Caco-2 (cell line): ENCODE results near the gene RPEL1. TPM values are rescaled to one million over a fixed set of nuclear protein-coding genes. Genes with fewer than 3 reads are reported as not detected.

Experiments
- BruUV-seq: library from RNA; stranded (reverse); fragments of 400-500 nt; replicated peaks from 2 replicates; lab custom pipeline; 2021; lab: Mats Ljungman, UMichigan
- CTCF ChIA-PET: fragments of 300-600 bp; sonication (Branson Sonifier 250); formaldehyde crosslinking; loops from one replicate; lab custom pipeline; 2022; ENCODE audit warnings: antibody characterized with exemption; lab: Charles Lee
- POLR2A ChIA-PET: fragments of 300-600 bp; sonication (Branson Sonifier 250); formaldehyde crosslinking; loops from one replicate; lab custom pipeline; 2022; ENCODE audit warnings: antibody characterized with exemption; lab: Charles Lee
- DNase-seq, 2 experiments: peaks; one replicate each; pipeline versions ENCODE4 v3.0.0 to v3.0.0-alpha.2; 2020 to 2022
- H3K27me3 ChIP-seq: replicated peaks from 2 replicates; pipeline ENCODE4 v1.6.0; 2011; ENCODE audit warnings: low read length; ENCODE audit not compliant: control insufficient read depth, insufficient read depth
- H3K36me3 ChIP-seq: 2 replicates; pipeline ENCODE4 v1.5.1; 2011; ENCODE audit warnings: low read length; ENCODE audit not compliant: control insufficient read depth, insufficient read depth
- H3K4me1 ChIP-seq: fragments of 250-450 bp; sonication (Bioruptor Pico); 2 replicates; pipeline ENCODE4 v1.5.1; 2020; ENCODE audit warnings: mild to moderate bottlenecking
- H3K4me3 ChIP-seq: 2 replicates; pipeline ENCODE4 v1.5.1; 2011; ENCODE audit warnings: low read depth, mild to moderate bottlenecking, control low read depth, low read length
- H3K9me3 ChIP-seq: fragments of 250-450 bp; sonication (Bioruptor Pico); 2 replicates; pipeline ENCODE4 v1.5.1; 2020; ENCODE audit warnings: mild to moderate bottlenecking, moderate library complexity
- H3K27ac Mint-ChIP-seq: one replicate; pipeline ENCODE4 v1.8.0; 2022; ENCODE audit warnings: mixed read lengths; ENCODE audit not compliant: unreplicated experiment
- H3K27me3 Mint-ChIP-seq: one replicate; pipeline ENCODE4 v1.8.0; 2022; ENCODE audit warnings: mixed read lengths; ENCODE audit not compliant: insufficient read depth, unreplicated experiment
- H3K36me3 Mint-ChIP-seq: one replicate; pipeline ENCODE4 v1.8.0; 2022; ENCODE audit warnings: mild to moderate bottlenecking, mixed read lengths; ENCODE audit not compliant: insufficient read depth, unreplicated experiment
- H3K4me1 Mint-ChIP-seq: one replicate; pipeline ENCODE4 v1.8.0; 2022; ENCODE audit warnings: low read depth, mixed read lengths; ENCODE audit not compliant: unreplicated experiment
- H3K4me3 Mint-ChIP-seq: one replicate; pipeline ENCODE4 v1.8.0; 2022; ENCODE audit warnings: mild to moderate bottlenecking, moderate library complexity, mixed read lengths; ENCODE audit not compliant: unreplicated experiment
- H3K9me3 Mint-ChIP-seq: one replicate; pipeline ENCODE4 v1.8.0; 2022; ENCODE audit warnings: mixed read lengths; ENCODE audit not compliant: unreplicated experiment
- intact Hi-C: fragments of 100-400 bp; cut with micrococcal nuclease; formaldehyde crosslinking; loops from one replicate; pipeline ENCODE4 v1.10.0; 2022; ENCODE audit not compliant: unreplicated experiment
- total RNA-seq: library from RNA; stranded (reverse); gene quantifications from 2 replicates; pipeline ENCODE4 v1.2.3, GENCODE V29; 2022
- TF ChIP-seq, protein P1 (sequence below), 2 experiments: fragments of 200-600 bp in 1 of 2; IDR thresholded peaks; 1 replicate in 1 of 2; 2 replicates in 1 of 2; pipeline versions ENCODE4 v1.5.1 to v1.8.0; 2011 to 2022; ENCODE audit warnings: antibody characterized with exemption in 1 of 2, control low read depth in 1 of 2, inconsistent platforms in 1 of 2, low read depth in 1 of 2, low read length in 1 of 2, mild to moderate bottlenecking in 1 of 2, moderate library complexity in 1 of 2; ENCODE audit not compliant: insufficient read depth in 1 of 2, severe bottlenecking in 1 of 2, unreplicated experiment in 1 of 2

The RPEL1 gene
- total RNA-seq, 1 experiment from 2014 or later: not detected

GRCh38 chr10:103291588-103291987 is 45.9 kb downstream of the RPEL1 start:
- Mint-ChIP-seq H3K36me3 (no peaks in the 10 kb centered on the region), H3K4me1 (no peaks in the 10 kb centered on the region), H3K9me3 (no peaks in the 10 kb centered on the region), H3K4me3 (no peak overlapping the region), H3K27ac (no peak overlapping the region), H3K27me3 (no peaks in the 10 kb centered on the region)
- H3K4me3 ChIP-seq: no peak overlapping the region
- intact Hi-C loops: no loop called here
- no peaks in the 10 kb centered on the region for H3K36me3 ChIP-seq
- H3K4me1 ChIP-seq: no peaks in the 10 kb centered on the region
- ChIA-PET POLR2A (no interaction called here), CTCF (interaction anchor here (0.7 kb wide), 1 partner anchor 15 kb away, joined by 6 read pairs; no protein-coding TSS in a partner anchor)
- H3K27me3 ChIP-seq: no peaks in the 10 kb centered on the region
- TF ChIP-seq, protein P1, sequence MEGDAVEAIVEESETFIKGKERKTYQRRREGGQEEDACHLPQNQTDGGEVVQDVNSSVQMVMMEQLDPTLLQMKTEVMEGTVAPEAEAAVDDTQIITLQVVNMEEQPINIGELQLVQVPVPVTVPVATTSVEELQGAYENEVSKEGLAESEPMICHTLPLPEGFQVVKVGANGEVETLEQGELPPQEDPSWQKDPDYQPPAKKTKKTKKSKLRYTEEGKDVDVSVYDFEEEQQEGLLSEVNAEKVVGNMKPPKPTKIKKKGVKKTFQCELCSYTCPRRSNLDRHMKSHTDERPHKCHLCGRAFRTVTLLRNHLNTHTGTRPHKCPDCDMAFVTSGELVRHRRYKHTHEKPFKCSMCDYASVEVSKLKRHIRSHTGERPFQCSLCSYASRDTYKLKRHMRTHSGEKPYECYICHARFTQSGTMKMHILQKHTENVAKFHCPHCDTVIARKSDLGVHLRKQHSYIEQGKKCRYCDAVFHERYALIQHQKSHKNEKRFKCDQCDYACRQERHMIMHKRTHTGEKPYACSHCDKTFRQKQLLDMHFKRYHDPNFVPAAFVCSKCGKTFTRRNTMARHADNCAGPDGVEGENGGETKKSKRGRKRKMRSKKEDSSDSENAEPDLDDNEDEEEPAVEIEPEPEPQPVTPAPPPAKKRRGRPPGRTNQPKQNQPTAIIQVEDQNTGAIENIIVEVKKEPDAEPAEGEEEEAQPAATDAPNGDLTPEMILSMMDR (IDR thresholded peaks at IDR 0.05; ENCODE audit: insufficient read depth in 1 of 2, low read depth in 1 of 2, low read length in 1 of 2, severe bottlenecking in 1 of 2, unreplicated experiment in 1 of 2): no peak
- no peaks in the 10 kb centered on the region for H3K9me3 ChIP-seq
- DNase-seq: no peak
- BruUV-seq: no TSS peak

DNA sequence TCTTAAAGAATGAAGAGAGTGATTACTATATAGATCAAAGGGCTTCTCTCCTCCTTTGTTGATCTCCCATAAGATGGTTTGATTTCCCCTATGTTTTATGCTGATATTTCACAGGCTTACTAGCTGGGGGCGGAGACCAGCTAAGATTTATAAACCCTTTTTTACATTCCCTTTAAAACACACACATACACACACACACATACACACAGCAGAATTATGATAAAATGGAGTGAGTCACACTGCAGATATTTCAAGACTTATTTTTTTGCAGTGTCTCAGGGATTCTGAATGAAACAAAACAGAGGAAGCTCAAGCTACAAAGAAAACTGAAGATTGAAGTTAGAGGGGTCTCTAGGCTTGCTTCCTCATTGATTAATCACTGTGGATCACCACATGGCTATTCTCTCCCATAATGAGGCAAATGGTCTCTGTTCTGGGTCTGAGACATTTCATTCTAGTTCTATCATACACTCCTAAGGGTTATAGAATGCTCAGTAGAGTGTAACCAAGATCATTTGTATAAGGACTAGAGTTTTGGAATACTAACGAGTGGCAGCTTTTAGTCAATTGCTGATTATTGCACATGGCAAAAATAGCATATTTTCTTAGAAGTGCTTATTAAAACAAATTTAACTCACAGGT is 49.8 kb downstream of the RPEL1 start:
- Histone ChIP-seq H3K4me1 (no peaks in the 10 kb centered on the region), H3K36me3 (no peaks in the 10 kb centered on the region), H3K4me3 (no peak overlapping the region), H3K9me3 (no peaks in the 10 kb centered on the region), H3K27me3 (no peaks in the 10 kb centered on the region)
- Mint-ChIP-seq H3K9me3 (no peaks in the 10 kb centered on the region), H3K4me3 (no peak overlapping the region), H3K27me3 (no peaks in the 10 kb centered on the region), H3K36me3 (no peaks in the 10 kb centered on the region), H3K27ac (no peak overlapping the region), H3K4me1 (no peaks in the 10 kb centered on the region)
- CTCF ChIA-PET: no interaction called here
- TF ChIP-seq, protein P1 (IDR thresholded peaks at IDR 0.05; ENCODE audit: insufficient read depth in 1 of 2, low read depth in 1 of 2, low read length in 1 of 2, severe bottlenecking in 1 of 2, unreplicated experiment in 1 of 2): no peak
- POLR2A ChIA-PET: interaction anchor here (0.5 kb wide), 1 partner anchor 106 kb away, joined by 3 read pairs; no protein-coding TSS in a partner anchor
- intact Hi-C loops: no loop called here
- no peak for DNase-seq
- BruUV-seq: no TSS peak

Other genes starting within 250 kb of the RPEL1 start
- 91.2 and 92.2 TPM in 2 replicates for gene NT5C2, start 52.6 kb upstream of the RPEL1 start, total RNA-seq
- gene INA, start 31.3 kb downstream of the RPEL1 start, total RNA-seq: 0.51 and 0.52 TPM in 2 replicates
- 20.4 and 21.6 TPM in 2 replicates for gene PCGF6, start 105.3 kb downstream of the RPEL1 start, total RNA-seq
- gene TAF5, start 122.1 kb downstream of the RPEL1 start, total RNA-seq: 6.3 and 6.8 TPM in 2 replicates
- 340 and 369 TPM in 2 replicates for gene ATP5MK, start 150.6 kb downstream of the RPEL1 start, total RNA-seq
- 55.3 and 62.8 TPM in 2 replicates for gene PDCD11, start 150.7 kb downstream of the RPEL1 start, total RNA-seq
- gene CALHM2, start 206.5 kb downstream of the RPEL1 start, total RNA-seq: 0.52 and 0.58 TPM in 2 replicates
- gene CALHM1, start 213.0 kb downstream of the RPEL1 start, total RNA-seq: not detected in 2 replicates
- 0.18 TPM in 1 of 2 replicates, not detected in the other for gene CALHM3, start 233.4 kb downstream of the RPEL1 start, total RNA-seq
- gene NEURL1, start 247.8 kb downstream of the RPEL1 start, total RNA-seq: 0.84 and 0.91 TPM in 2 replicates